HG03103 (cell line): Measurements from ENCODE around the gene CXorf66.
"Not testable (repeated sequence)": the region's sequence is repeated elsewhere in the genome, so short reads cannot be mapped to it uniquely, and the experiment has no call there.

Source experiments
- ATAC-seq: cut with Tn5 transposase; IDR thresholded peaks from one replicate; pipeline ENCODE4 v1.9.1; 2021; ENCODE audit warnings: low read depth; ENCODE audit not compliant: unreplicated experiment

The CXorf66 gene

GRCh38 chrX:139930401-139930800, 34.9 kb downstream of the CXorf66 start:
- ATAC-seq: no peak

GRCh38 chrX:139929876-139930275, 35.4 kb downstream of the CXorf66 start:
- ATAC-seq: no peak

- no peak for ATAC-seq
Observed at GRCh38 chrX:139924696-139925095, 40.6 kb downstream of the CXorf66 start.

GRCh38 chrX:139924069-139924695, 41.1 kb downstream of the CXorf66 start:
- ATAC-seq: no peak

- ATAC-seq: not testable (repeated sequence)
Observed at GRCh38 chrX:139921142-139921541, 44.2 kb downstream of the CXorf66 start.

GRCh38 chrX:139920316-139920715, 45.0 kb downstream of the CXorf66 start:
- no peak for ATAC-seq

GRCh38 chrX:139914421-139914820, 50.9 kb downstream of the CXorf66 start:
- ATAC-seq: no peak

- no peak for ATAC-seq
Observed at GRCh38 chrX:139909712-139910111, 55.6 kb downstream of the CXorf66 start.

- ATAC-seq: no peak
Observed at GRCh38 chrX:139907078-139907477, 58.2 kb downstream of the CXorf66 start.

- no peak for ATAC-seq
Observed at GRCh38 chrX:139905743-139906142, 59.6 kb downstream of the CXorf66 start.
